C4-2B (cell line): ENCODE measurements around the gene ARFGAP1.

Experiments
- ZFX ChIP-seq: fragments of 450-650 bp; IDR thresholded peaks from 2 replicates; pipeline ENCODE4 v1.6.1; 2017
- TF ChIP-seq, protein P1 (sequence below): fragments of 450-650 bp; conservative IDR thresholded peaks from 2 replicates; pipeline ENCODE4 v1.5.1; 2017; ENCODE audit warnings: mild to moderate bottlenecking

- TF ChIP-seq, protein P1, sequence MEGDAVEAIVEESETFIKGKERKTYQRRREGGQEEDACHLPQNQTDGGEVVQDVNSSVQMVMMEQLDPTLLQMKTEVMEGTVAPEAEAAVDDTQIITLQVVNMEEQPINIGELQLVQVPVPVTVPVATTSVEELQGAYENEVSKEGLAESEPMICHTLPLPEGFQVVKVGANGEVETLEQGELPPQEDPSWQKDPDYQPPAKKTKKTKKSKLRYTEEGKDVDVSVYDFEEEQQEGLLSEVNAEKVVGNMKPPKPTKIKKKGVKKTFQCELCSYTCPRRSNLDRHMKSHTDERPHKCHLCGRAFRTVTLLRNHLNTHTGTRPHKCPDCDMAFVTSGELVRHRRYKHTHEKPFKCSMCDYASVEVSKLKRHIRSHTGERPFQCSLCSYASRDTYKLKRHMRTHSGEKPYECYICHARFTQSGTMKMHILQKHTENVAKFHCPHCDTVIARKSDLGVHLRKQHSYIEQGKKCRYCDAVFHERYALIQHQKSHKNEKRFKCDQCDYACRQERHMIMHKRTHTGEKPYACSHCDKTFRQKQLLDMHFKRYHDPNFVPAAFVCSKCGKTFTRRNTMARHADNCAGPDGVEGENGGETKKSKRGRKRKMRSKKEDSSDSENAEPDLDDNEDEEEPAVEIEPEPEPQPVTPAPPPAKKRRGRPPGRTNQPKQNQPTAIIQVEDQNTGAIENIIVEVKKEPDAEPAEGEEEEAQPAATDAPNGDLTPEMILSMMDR: no peak
- no peak for TF ChIP-seq ZFX
These were observed 38.7 kb downstream of the ARFGAP1 start for GRCh38 chr20:63311186-63311832.
